ENCODE results near the gene PLCB3. TPM values are rescaled to one million over a fixed set of nuclear protein-coding genes. Genes with fewer than 3 reads are reported as not detected.
A peak's percentile ranks its signal among the peaks of the same experiment; 100 is the strongest.

The PLCB3 gene
- total and polyA plus RNA-seq, 2 donors (not counting 3 experiments of a cell fraction or from before 2014, with no cell fraction given), result 32.3 to 61.1 TPM

GRCh38 chr11:64224891-64225607 is 26.3 kb upstream of the PLCB3 start:
- no peaks in the 10 kb centered on the region for H4K20me1 ChIP-seq (replicated peaks; ENCODE audit: control insufficient read depth, extremely low read depth, insufficient read depth, low read length)
- no peaks in the 10 kb centered on the region for H3K9me3 ChIP-seq (replicated peaks; ENCODE audit: control insufficient read depth, insufficient read depth, low read length)
- H3K27ac ChIP-seq (ENCODE audit: insufficient read depth, low read depth, low read length), result peak overlapping the region; percentile 55
- DNase-seq (ENCODE audit: low read depth, low spot score), result no peak
- H3K4me3 ChIP-seq (replicated peaks in 1 of 3; ENCODE audit: insufficient read depth in 1 of 3, low read depth in 1 of 3, low read length in 3 of 3), result peak overlapping the region; percentile 62 to 70 (median 66)
- dilution Hi-C loops (cut with MboI; ENCODE audit: extremely low pct_ligation_motif_present, low sequenced_read_pairs) (no loop called here), intact Hi-C loops (cut with micrococcal nuclease) (no loop called here)
- POLR2A ChIA-PET, result no interaction called here
- peak overlapping the region; percentile 73 for H3K4me2 ChIP-seq (ENCODE audit: insufficient read depth, low read length)
- H3K36me3 ChIP-seq (ENCODE audit: control insufficient read depth in 2 of 2, extremely low read depth in 1 of 2, insufficient read depth in 2 of 2, low read length in 2 of 2), result peaks cover 0 to 6% of the 10 kb centered on the region in 2 experiments
- H3K9me1 ChIP-seq (replicated peaks; ENCODE audit: control insufficient read depth, extremely low read depth, insufficient read depth, low read length), result no peaks in the 10 kb centered on the region
- no peak overlapping the region for H3K9ac ChIP-seq (replicated peaks; ENCODE audit: extremely low read depth, insufficient read depth, low read length)
- no peak overlapping the region for H2AFZ ChIP-seq (ENCODE audit: low read depth, low read length)
- peaks cover 8% of the 10 kb centered on the region for H3K79me2 ChIP-seq (ENCODE audit: control insufficient read depth, insufficient read depth, low read length)
- TF ChIP-seq POLR2A (IDR thresholded peaks at IDR 0.05; ENCODE audit: low read depth, low read length), result no peak
- no peak for TF ChIP-seq CTCF (IDR thresholded peaks at IDR 0.05; ENCODE audit: extremely low read depth in 1 of 2, insufficient read depth in 1 of 2, low read depth in 1 of 2, low read length in 2 of 2)
- TF ChIP-seq EZH2 (IDR thresholded peaks at IDR 0.05; ENCODE audit: borderline replicate concordance, low read depth, low read length, severe bottlenecking), result no peak
- no peak for TF ChIP-seq FOS (IDR thresholded peaks at IDR 0.05; ENCODE audit: borderline replicate concordance, insufficient read depth, low read length)
- no peak for TF ChIP-seq GATA2 (IDR thresholded peaks at IDR 0.05; ENCODE audit: insufficient read depth, insufficient read length, low read depth, low read length)
- no peak for TF ChIP-seq MYC (IDR thresholded peaks at IDR 0.05; ENCODE audit: low read depth, low read length)
- TF ChIP-seq JUN (IDR thresholded peaks at IDR 0.05; ENCODE audit: borderline replicate concordance, insufficient read depth, insufficient read length, low read depth), result no peak
- no peak for TF ChIP-seq MAX (IDR thresholded peaks at IDR 0.05; ENCODE audit: insufficient read depth, insufficient read length)
- TF ChIP-seq POLR2AphosphoS5 (IDR thresholded peaks at IDR 0.05; ENCODE audit: insufficient read depth, low read depth, low read length), result no peak
- BruUV-seq (replicated peaks), result no TSS peak
- no peaks in the 10 kb centered on the region for H3K27me3 ChIP-seq (ENCODE audit: control insufficient read depth in 2 of 2, insufficient read depth in 2 of 2, low read length in 2 of 2)
- peaks cover 13% of the 10 kb centered on the region for H3K4me1 ChIP-seq (ENCODE audit: control insufficient read depth, extremely low read depth, insufficient read depth, low read length)
- CTCF ChIA-PET, result interaction anchor here (1.5 to 3.2 kb wide), 3 partner anchors 19 to 76 kb away, joined by 4 to 35 read pairs (median 5); partner anchors contain the start of gene FERMT3
- FAIRE-seq, result no peak

Data from endothelial cell of umbilical vein (primary cell).